Measurements from ENCODE around the gene DHRSX.
"Not testable (repeated sequence)": the region's sequence is repeated elsewhere in the genome, so short reads cannot be mapped to it uniquely, and the experiment has no call there.

The DHRSX gene

GRCh38 chrX:2500091-2500802 is 529 bp downstream of the DHRSX start:
- peak in 2 of 3 donors; percentile 12 to 13 for DNase-seq (ENCODE audit: low read depth in 2 of 3, low spot score in 1 of 3)

- DNase-seq (ENCODE audit: low read depth in 2 of 3, low spot score in 1 of 3), result no peak
These were observed 1.3 kb downstream of the DHRSX start for GRCh38 chrX:2499507-2499906.

- no peak for DNase-seq (ENCODE audit: low read depth in 2 of 3, low spot score in 1 of 3)
These were observed 1.9 kb downstream of the DHRSX start for GRCh38 chrX:2498781-2499302.

- DNase-seq (ENCODE audit: low read depth in 2 of 3, low spot score in 1 of 3), result no peak
These were observed 2.6 kb downstream of the DHRSX start for GRCh38 chrX:2497961-2498780.

DNA sequence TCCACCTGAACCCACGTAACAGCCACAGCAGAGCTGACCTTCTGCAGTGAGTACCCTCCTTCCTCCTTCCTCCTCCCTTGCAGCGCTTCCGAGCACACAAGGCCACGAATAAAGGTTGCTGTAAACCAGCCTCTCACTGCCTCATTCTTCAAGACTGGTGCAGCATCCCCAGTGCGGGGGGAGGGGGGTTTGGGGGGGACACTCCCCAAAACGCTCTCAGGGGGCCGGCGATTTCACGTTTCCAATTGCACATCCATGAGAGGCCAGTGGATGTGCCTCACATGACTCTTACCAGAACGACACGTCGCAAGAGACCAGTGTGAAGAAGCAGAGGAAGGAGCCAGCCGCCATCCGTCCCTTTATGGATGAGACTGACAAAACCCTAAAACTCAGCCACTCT is 5.2 kb downstream of the DHRSX start:
- DNase-seq (ENCODE audit: low read depth in 2 of 3, low spot score in 1 of 3), result no peak

- no peak for DNase-seq (ENCODE audit: low read depth in 2 of 3, low spot score in 1 of 3)
These were observed 8.1 kb downstream of the DHRSX start for GRCh38 chrX:2492531-2493218.

DNA sequence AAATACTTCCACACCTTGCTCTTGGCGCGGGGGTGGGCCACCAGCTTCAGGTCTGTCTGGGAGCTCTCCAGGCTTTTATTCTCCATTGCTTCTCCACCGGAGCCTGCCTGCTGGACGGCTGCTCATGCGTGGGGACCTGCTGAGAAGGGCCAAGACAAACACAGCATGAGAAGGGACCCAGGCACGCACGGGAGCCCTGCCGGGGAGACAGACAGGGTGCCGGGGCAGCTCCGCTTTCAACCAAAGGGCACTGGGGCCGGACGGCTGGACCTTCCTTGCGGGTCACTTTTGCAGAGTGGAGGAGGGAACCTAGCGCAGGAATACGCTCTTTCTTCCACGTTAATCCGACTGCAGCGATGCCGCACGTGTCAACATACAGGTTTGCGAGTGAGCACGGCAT is 10.1 kb downstream of the DHRSX start:
- DNase-seq (ENCODE audit: low read depth in 2 of 3, low spot score in 1 of 3), result no peak

GRCh38 chrX:2489446-2490445 is 11.0 kb downstream of the DHRSX start:
- DNase-seq (ENCODE audit: low read depth in 2 of 3, low spot score in 1 of 3), result no peak

DNA sequence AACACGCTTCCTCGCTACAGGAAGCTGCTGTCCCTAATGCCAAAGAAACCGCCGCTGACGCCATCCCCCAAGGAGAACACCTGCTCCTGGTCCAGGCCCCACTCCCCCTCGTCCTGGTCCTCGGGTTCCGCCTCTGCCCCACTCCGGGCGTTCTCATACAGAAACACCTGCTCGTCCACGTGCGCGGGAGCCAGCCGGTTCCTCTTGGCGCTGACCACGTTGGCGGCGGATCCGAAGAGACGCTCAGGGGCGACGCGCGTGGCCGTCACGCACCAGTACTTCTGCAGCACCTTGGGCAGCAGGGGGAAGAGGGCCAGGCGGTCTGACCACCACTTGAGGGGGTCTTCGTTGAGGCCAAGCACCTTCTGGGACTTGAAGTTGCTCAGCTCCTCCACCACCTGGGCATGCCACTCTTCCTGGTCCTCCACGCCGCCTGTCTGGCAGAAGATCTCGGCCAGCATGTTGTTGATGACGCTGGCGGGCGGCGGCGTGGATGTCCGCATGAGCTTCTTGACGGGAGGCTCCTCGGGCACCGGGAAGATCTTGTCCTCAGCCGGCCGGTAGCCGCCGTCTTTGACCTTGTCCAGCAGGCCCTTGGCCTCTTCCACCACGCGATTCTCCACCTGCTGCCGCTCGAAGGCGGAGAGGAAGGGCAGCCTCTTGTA is 12.0 kb downstream of the DHRSX start:
- DNase-seq (ENCODE audit: low read depth in 2 of 3, low spot score in 1 of 3), result no peak

GRCh38 chrX:2487366-2487765 is 13.4 kb downstream of the DHRSX start:
- no peak for DNase-seq (ENCODE audit: low read depth in 2 of 3, low spot score in 1 of 3)

- no peak for DNase-seq (ENCODE audit: low read depth in 2 of 3, low spot score in 1 of 3)
These were observed 14.2 kb downstream of the DHRSX start for GRCh38 chrX:2486476-2487133.

- DNase-seq (ENCODE audit: low read depth in 2 of 3, low spot score in 1 of 3), result no peak
These were observed 14.9 kb downstream of the DHRSX start for GRCh38 chrX:2485789-2486345.

DNA sequence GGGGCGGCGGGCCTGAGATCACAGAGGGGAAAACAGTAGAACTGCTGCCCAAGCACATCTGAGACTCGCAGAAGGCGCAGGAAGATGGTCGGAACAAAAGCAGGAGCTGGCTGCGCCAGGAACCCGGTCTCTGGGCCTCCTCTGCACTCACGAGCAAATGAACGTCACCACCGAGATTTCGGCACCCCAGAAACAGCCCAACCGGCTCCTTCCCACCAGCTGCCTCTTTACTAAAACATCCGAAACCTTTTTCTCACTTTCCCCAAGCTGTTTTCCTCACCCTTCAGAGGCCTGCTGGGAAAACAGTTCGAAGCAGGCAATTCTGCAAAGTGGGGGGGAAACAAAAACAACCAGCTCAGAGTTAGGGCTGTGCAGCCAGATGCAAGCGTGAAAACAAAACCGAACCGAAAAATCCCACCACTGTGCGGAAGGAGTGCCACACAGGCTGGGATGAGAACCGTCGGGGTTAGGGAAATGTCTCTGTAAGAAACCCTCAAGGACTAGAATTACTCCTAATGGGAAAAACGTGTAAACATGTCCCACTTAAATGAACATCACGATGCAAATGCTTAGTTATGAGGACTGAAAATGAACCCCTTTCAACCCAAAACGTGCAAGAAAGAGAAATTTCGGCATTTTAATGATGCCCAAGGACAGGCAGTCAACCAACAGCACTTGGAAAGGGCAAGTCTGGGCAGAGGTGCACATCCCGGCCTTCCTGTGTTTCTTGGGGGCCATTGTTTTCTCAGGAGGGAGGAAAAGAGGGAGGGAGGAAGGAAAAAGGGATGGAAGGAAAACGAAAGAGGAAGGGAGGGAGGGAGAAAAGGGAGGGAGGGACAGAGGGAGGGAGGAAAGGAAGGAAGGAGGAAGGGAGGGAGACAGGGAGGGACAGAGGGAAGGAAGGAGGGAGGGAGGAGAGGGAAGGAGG is 15.8 kb downstream of the DHRSX start:
- no peak for DNase-seq (ENCODE audit: low read depth in 2 of 3, low spot score in 1 of 3)

DNA sequence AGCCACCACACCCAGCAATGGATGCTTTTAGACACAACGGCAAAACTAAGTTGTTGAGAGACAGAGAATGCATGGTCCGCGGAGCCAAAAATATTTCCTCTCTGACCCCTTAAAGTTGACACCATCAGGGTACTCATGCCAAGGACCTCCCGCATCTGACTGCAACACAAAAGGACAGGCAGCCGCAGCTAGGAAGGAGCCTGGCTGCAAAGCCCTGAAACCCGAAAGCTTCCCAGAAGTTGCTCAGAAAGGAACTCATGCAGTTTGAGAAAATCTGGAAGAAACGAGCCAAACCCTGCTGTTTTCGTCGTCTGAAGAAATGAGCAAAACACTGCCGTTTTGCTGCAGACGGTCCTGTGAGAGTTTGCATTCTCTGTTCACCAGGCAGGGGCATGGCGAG is 16.5 kb downstream of the DHRSX start:
- no peak for DNase-seq (ENCODE audit: low read depth in 2 of 3, low spot score in 1 of 3)

DNA sequence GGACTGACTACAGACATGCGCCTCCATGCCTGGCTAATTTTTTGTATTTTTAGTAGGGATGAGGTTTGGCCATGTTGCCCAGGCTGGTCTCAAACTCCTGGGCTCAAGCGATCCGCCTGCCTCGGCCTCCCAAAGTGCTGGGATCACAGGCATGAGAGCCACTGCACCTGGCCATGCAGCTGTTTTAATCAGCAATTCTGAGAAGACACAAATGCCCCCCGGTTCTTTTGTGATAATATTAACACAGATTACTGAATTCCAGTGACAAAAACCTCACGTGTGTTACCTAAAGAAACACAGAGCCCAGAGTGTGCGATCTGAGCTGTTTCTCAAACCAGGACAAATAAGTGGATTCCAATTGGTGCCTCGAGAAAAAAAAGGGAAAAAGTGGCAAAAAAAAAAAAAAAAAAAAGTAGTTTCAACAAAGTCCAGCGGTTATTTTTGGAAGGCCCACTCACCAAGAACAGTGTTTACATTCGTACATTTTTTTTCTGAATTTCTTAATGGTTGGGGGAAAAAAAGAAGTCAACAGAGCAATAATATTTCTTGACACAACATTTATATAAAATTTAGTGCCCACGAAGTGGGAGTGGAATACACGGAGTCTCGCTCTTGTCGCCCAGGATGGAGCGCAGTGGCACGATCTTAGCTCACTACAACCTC is 17.2 kb downstream of the DHRSX start:
- no peak for DNase-seq (ENCODE audit: low read depth in 2 of 3, low spot score in 1 of 3)

DNA sequence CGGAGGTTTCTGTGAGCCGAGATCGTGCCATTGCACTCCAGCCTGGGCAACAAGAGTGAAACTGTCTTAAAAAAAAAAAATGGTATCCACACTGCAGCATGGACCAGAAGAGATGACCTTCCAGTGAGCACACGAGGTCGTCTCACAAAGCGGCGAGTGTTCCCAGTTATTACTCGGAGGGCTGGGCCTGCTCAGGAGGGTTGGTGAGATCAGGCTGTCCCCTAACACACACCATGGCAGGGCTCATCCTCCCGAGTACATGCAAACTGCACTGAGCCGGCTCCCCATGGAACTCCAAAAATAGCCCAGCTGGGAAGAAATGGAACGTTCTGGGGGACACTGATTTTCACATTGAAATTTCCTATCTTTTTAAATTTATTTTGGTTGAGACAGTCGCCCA is 19.2 kb downstream of the DHRSX start:
- DNase-seq (ENCODE audit: low read depth in 2 of 3, low spot score in 1 of 3), result not testable (repeated sequence)

DNA sequence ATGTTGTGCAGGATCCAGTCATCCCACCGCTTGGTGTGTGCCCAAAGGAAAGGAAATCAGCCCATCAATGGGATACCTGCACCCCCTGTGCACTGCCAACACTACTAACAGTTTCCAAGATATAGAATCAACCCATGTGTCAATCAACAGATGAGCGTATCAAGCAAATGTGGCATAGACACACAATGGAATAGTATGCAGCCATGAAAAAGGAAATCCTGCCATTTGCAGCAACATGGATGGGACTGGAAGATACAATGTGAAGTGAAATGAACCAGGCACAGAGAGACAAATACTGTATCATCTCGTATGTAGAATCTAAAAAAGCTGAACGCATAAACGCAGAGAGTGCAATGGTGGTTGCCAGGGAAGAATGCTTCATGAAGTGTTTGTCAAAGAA is 20.8 kb downstream of the DHRSX start:
- not testable (repeated sequence) for DNase-seq (ENCODE audit: low read depth in 2 of 3, low spot score in 1 of 3)

GRCh38 chrX:2479420-2479780 is 21.4 kb downstream of the DHRSX start:
- no peak for DNase-seq (ENCODE audit: low read depth in 2 of 3, low spot score in 1 of 3)
